HG03175 (cell line): Measurements from ENCODE around the gene REEP2.
"Not testable (repeated sequence)": the region's sequence is repeated elsewhere in the genome, so short reads cannot be mapped to it uniquely, and the experiment has no call there.

Experiments used
- ATAC-seq: cut with Tn5 transposase; IDR thresholded peaks from one replicate; pipeline ENCODE4 v1.9.1; 2021; ENCODE audit warnings: mild to moderate bottlenecking, moderate library complexity; ENCODE audit not compliant: unreplicated experiment

Gene REEP2

GRCh38 chr5:138438724-138439476 is at the start of gene REEP2:
Gene REEP2, plus strand, starts transcription at chr5:138439057. Its CDS starts 152 bp downstream, at chr5:138439209.
- peak; percentile 78 for ATAC-seq

- ATAC-seq, result no peak
Measured at GRCh38 chr5:138389332-138389731, 49.5 kb upstream of the REEP2 start.

- not testable (repeated sequence) for ATAC-seq
Measured at GRCh38 chr5:138389911-138390310, 48.9 kb upstream of the REEP2 start.

- no peak for ATAC-seq
Measured at GRCh38 chr5:138391859-138392386, 46.9 kb upstream of the REEP2 start.

GRCh38 chr5:138402640-138403039 is 36.2 kb upstream of the REEP2 start:
- ATAC-seq, result no peak

- no peak for ATAC-seq
Measured at GRCh38 chr5:138408023-138408422, 30.8 kb upstream of the REEP2 start.

- not testable (repeated sequence) for ATAC-seq
Measured at GRCh38 chr5:138410996-138411640, 27.7 kb upstream of the REEP2 start.

GRCh38 chr5:138418444-138418843 is 20.4 kb upstream of the REEP2 start:
- no peak for ATAC-seq

GRCh38 chr5:138425079-138425478 is 13.8 kb upstream of the REEP2 start:
- no peak for ATAC-seq

- ATAC-seq, result no peak
Measured at GRCh38 chr5:138435943-138436342, 2.9 kb upstream of the REEP2 start.

- ATAC-seq, result no peak
Measured at GRCh38 chr5:138438003-138438723, 694 bp upstream of the REEP2 start.

GRCh38 chr5:138439477-138440158 is 761 bp downstream of the REEP2 start:
- no peak for ATAC-seq

GRCh38 chr5:138440159-138441073 is 1.6 kb downstream of the REEP2 start:
- ATAC-seq, result no peak

GRCh38 chr5:138441221-138441620 is 2.4 kb downstream of the REEP2 start:
- no peak for ATAC-seq

GRCh38 chr5:138444078-138444773 is 5.4 kb downstream of the REEP2 start:
- no peak for ATAC-seq

- ATAC-seq, result no peak
Measured at GRCh38 chr5:138444774-138445546, 6.1 kb downstream of the REEP2 start.

GRCh38 chr5:138445547-138446271 is 6.9 kb downstream of the REEP2 start:
- ATAC-seq, result no peak

GRCh38 chr5:138448070-138448469 is 9.2 kb downstream of the REEP2 start:
- ATAC-seq, result no peak
